GM19043 (cell line): ENCODE measurements around the gene MCEE.
"Not testable (repeated sequence)": the region's sequence is repeated elsewhere in the genome, so short reads cannot be mapped to it uniquely, and the experiment has no call there.

Source experiments
- ATAC-seq: cut with Tn5 transposase; IDR thresholded peaks from one replicate; pipeline ENCODE4 v1.9.1; 2021; ENCODE audit warnings: low read depth; ENCODE audit not compliant: unreplicated experiment

The MCEE gene

DNA sequence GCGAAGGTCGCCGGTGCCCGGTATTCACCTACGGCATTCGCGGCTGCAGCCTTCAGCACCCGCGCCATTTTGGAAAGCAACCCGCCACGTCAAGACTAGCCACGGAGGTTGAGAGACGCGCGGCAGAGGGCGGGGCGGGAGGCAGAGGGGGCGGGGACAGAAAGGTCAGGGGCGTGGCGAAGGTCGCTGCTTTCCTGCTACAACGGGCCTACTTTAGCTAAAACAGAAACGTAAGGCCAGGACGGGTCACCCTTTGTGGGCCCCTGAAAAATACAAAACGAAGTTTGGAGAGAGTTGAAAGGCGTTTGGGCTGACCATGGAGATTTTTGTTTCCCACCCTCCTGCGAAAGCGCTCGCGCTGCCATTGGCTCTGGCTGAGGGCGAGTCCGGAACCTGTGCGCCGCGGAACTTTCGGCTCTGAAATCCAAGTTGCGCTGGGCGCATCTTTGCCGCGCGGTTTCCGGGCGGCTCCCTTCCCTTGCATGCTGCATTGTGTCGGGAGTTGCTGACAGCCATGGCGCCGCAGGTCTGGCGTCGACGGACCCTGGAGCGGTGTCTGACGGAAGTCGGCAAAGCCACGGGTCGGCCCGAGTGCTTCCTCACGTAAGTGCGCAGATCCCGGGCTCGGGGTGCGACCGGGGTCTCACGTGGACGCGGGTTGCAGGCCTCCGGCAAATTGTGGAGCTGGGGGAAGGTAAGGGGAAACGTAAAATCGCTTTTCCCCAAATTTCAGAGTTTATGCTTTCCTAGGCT lies at the start of gene MCEE, which contains the start of gene MPHOSPH10:
Gene MCEE (minus strand): TSS at position 78 of the 753 bp plus-strand sequence. CDS start 10 bp downstream, at position 68.
Gene MPHOSPH10 (plus strand): TSS at position 483 of the 753 bp plus-strand sequence. CDS start 32 bp downstream, at position 515.
- peak; percentile 86 for ATAC-seq

DNA sequence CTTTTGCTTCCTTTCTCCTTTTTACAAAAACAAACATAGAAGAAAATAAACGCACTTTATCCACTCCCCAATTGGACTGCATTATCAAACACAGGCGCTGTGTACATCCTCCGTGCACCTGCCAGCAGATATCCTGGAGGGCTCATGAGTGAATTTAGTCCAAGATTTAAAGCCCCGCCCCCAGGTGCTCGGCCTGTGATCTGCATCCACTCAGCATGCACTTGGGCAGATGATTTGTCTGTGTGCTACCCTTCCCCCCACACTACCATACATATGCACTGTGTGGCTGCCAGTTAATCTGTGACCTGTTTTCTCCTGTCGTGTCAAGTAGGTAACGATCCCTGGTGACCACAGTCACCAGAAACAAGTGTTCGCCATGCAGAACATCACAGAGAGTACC lies 48.8 kb upstream of the MCEE start:
- not testable (repeated sequence) for ATAC-seq

DNA sequence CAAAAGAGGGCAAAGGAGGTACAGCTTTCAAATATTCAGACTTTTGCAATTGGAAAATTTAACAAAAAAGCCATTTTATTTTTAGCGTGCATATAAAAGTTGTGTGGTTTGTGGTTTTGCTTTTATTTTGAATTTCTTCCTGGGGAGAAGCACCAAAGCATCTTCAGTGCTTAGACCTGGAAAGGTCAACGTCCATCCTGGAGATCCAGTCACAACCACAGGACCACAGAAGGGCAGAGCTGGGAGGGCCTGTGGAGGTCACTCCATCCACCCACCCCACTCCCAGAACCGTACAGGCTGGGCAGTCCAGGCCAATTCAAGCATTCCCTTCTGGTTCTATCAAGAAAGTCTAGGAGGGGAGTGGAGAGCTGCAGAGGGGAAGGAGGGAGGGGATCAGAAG lies 44.2 kb upstream of the MCEE start:
- no peak for ATAC-seq

GRCh38 chr2:71173096-71173495 lies 43.1 kb upstream of the MCEE start:
- ATAC-seq = no peak

DNA sequence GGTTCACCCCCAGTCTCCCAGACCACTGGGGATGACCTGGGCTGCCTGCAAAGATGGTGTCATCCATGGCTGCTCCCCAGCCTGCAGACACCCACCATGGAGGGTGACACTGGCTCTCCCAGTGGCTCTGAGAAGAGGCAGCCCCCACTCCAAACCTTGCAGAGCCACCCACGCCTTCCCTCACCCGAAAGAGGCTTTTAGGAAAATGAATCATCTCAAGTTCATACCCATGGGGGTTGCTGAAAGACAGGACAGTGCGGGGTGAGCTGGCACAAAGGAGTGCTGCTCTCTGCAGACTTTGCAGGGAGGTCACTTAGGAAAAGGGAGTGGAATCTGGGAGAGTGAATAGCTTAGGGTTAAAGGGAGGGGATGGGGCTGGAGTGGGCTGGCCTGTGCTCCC lies 36.8 kb upstream of the MCEE start:
- no peak for ATAC-seq

- no peak for ATAC-seq
Measured at GRCh38 chr2:71157124-71157793, 27.2 kb upstream of the MCEE start.

DNA sequence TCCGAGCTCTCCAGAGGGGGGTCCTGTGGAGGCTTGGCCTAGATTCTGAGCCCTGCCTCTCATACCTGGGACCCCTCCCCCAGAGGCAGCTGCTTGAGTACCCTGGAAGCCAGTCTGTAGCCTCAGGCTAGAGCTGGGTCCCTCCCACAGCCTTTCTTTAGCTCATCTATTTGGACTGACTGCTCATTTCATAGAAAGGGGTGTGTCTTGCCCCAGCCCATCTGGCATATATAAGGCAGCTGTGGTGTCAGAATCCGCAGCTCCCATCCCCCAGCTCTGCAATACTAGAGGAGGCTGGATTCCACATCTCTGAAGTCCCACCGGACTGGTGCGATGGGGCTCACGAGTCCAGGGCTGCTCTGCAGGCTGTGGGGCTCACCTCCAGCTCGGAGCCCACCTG lies 26.5 kb upstream of the MCEE start:
- no peak for ATAC-seq

GRCh38 chr2:71155846-71156245 lies 25.8 kb upstream of the MCEE start:
- ATAC-seq = no peak

GRCh38 chr2:71154798-71155197 lies 24.8 kb upstream of the MCEE start:
- ATAC-seq = peak; percentile 76

DNA sequence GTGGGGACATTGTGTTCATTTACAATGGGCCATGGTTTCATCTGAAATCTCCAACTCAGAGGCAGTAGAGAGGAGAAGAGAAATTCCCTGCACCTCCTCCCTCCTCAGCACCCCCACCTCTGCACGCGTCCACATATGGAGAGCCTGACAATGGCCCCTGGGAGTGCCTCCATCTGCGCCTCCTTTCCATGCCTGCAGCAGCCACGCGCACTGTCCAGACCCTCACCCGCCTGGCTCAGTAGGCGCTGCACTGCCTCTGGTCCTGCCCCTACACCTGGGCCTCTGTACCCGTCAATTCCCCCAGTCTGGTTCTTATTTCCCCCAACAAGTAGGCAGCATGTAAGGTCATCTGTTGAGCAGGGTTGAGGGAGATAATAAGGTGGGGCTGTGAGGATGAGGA lies 24.2 kb upstream of the MCEE start:
- no peak for ATAC-seq

DNA sequence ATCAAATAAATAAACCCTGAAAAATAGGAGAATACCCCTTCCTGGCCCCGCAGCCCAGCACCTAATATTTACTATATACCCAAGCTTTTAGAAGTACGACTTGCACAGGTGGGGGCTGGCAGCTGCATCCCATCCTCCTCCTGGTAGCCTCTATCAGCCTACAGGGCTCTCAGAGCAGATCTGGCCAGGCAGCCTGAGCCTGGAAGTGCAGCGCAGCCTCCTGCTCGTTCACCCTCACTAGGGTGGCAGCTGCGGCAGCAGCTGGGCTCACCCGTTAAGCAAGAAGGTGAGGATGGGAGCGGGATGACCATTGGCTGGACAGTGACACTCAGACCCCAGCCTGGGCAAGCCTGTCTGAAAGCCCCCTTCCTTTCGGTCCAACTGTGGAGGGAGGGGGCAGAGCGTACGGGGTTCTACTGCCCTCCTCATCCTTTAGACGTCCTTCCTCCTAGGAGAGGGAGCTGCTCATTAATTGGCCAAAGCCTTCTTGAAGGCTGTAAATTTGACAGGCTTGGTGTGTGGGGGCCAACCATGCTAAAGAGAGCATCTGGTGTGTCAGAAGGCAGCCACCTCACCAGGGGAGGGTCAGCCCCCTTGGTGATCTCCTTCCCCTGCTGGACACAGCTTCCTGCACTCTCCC lies 23.7 kb upstream of the MCEE start:
- ATAC-seq = no peak

DNA sequence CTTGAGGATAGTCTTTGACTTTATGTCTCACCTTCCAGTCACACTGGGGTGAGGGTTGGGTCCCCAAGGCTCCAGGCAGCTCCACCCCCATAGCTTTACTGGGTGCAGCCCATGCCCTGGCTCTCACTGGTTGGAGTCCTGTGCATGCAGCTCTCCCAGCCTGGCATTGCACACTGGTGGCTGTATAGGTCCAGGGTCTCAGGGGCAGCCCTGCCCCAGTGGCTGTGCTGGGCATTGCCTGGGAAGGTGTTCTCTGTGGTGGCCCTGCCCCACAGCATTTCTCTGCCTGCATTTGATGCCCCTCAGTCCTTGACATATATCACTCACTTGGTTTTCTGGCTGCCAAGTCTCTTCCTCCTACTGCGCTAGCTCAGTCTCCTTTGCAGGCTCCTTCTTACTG lies 21.6 kb upstream of the MCEE start:
- ATAC-seq = no peak

GRCh38 chr2:71150082-71150816 lies 20.2 kb upstream of the MCEE start:
- no peak for ATAC-seq

DNA sequence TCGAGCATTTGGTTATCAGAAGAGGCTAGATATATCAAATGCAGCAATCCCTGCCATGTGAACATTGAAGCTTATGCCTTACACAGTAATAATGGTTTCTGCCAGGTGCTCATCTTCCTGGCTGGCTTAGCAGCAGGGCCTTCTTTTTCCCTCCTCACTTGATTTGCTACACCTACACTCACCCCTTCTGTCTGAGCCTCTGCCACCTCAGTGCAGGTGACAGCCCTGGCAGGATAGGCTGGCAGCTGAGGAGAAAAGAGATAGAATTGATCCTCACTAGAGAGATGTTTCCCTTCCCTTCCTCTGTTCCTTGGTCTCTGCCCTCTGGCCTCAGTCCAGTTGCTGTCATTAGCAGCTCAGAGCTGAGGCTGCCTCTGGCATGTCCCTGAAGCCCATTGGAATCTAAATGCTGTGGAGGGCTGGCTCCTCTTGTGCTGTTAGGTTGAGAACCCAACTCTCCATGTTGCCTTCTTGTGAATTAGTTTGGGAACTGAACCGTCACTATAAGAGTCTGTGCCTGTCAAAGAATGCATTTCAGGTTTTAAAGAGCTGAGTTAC lies 18.6 kb upstream of the MCEE start:
- no peak for ATAC-seq

DNA sequence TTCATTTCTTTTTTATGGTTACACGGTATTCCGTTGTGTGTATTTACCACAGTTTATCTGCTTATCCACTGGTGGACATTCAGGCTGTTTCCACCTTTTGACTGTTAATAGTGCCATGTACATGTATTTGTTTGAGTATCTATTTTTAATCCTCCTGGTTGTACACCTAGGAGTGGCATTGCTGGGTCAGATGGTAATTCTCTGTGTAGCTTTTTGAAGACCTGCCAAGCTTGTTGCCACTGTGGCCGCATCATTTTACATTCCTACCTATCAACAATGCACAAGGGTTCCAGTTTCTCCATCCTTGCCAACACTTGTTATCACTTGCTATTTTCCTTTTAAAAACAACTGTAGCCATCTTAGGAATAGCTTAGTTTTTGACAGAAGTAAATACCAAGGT lies 13.8 kb upstream of the MCEE start:
- no peak for ATAC-seq

- ATAC-seq = no peak
Measured at GRCh38 chr2:71136174-71136573, 6.1 kb upstream of the MCEE start.

DNA sequence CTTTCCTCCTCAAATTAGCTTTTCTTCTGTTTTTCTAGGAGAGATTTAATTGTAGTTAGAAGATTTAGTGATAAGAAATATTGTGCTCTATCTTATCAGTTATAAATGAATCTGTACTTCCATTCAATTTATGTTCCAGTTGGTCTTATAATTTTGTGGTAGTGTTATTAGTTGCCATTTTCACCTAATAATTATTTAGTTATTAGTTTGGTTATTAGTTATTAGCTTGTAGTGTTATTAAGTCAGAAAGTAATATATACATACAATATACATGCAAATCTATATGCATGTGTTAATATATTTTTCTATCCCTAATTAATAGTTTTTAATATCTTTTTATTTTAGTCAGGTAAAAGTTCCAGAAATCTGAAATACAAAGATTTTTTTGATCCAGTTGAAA lies 3.6 kb upstream of the MCEE start:
- no peak for ATAC-seq

GRCh38 chr2:71131387-71132166 lies 1.5 kb upstream of the MCEE start:
- ATAC-seq = not testable (repeated sequence)

DNA sequence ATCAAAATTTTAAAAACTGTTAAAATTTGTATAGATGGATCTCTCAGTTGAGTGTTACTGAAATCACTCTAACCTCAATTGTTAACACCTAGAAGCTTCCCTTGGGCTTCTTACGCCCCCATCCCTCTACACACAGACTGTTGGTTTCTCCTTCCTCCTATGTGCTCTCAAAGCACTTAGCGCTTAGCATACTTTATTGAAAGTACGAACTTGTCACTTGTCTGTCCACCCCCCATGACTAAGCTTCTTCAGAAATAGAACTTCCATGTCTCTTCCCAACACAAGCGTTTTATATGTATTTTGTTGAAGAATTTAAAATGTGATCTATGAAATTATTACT lies 846 bp upstream of the MCEE start:
- ATAC-seq = peak; percentile 17

GRCh38 chr2:71129902-71130151 lies 202 bp downstream of the MCEE start:
- peak; percentile 38 for ATAC-seq
